CD4-positive, alpha-beta T cell treated with Interleukin-17A for 1 hour (primary cell): ENCODE data around the gene AFF2.

ENCODE experiments used
- DNase-seq: peaks from one replicate; pipeline ENCODE4 v3.0.0-alpha.2; 2020

Gene AFF2

GRCh38 chrX:148500423-148501385 lies at the start of gene AFF2:
TSS of gene AFF2 (plus strand) at chrX:148500617. CDS start at chrX:148501098, 481 bp downstream.
- DNase-seq, result peak; percentile 47

GRCh38 chrX:148457279-148457678 lies 43.1 kb upstream of the AFF2 start:
- no peak for DNase-seq

DNA sequence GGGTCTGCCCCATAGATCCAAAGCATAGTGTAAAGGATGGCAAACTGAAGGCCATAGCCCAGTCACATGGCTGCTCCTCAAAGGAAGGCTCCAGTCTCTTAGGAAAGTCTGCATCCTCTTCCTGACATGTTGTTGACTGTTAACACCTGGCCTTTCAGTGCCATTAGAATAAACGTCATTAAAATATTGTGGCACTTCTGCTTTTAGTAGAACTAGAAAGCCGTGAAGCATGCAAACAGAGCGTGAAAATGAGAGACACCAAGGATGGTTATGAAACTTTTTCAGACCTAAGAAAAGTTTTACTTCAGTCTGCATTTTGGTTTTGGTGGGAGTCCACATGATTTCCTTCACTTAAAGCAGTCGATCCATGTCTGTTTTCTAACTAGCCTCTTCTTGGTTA lies 41.1 kb upstream of the AFF2 start:
- DNase-seq, result no peak

GRCh38 chrX:148466292-148466691 lies 34.1 kb upstream of the AFF2 start:
- DNase-seq, result no peak

DNA sequence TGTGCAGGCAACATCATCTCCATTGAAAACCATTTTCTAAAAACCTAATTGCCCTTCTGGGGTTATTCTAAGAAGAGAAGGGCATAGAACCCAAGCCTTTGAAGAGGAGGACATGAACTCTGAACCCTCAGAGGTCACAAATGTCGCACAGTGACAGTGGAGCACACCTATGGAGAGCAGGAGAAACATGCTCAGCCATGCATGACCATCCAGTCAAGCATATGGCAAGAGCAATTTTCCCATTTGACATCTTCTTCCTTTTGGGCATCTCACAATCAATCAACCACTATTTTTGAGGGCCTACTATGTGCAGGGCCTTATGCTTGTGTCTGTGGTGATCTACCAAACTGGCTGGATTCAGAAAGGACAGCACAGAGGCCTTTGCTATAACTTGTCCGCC lies 30.1 kb upstream of the AFF2 start:
- DNase-seq, result no peak

- DNase-seq, result no peak
Measured at GRCh38 chrX:148474030-148474429, 26.4 kb upstream of the AFF2 start.

GRCh38 chrX:148492057-148492456 lies 8.4 kb upstream of the AFF2 start:
- DNase-seq, result no peak

DNA sequence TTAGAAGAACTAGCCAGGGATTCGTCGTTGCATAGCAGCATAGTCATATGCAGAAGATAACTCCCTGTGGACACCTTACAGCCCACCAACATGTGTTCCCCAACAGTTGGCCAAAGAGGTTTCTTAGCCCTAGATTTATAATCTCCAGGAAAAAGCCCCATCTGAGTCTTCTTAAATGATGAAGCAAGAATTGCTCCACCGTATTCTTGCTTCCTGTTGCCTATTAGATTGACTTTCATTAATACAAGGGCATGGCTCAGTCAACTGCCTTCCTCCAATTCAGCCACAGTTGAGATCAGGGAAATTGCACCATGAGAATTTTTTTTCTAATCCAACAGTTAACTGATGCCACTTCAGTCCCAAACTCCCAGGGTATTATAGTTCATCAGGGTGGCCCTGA lies 5.2 kb upstream of the AFF2 start:
- DNase-seq, result no peak

GRCh38 chrX:148498067-148498466 lies 2.4 kb upstream of the AFF2 start:
- peak; percentile 7 for DNase-seq

GRCh38 chrX:148499638-148500422 lies 587 bp upstream of the AFF2 start:
- DNase-seq, result no peak

DNA sequence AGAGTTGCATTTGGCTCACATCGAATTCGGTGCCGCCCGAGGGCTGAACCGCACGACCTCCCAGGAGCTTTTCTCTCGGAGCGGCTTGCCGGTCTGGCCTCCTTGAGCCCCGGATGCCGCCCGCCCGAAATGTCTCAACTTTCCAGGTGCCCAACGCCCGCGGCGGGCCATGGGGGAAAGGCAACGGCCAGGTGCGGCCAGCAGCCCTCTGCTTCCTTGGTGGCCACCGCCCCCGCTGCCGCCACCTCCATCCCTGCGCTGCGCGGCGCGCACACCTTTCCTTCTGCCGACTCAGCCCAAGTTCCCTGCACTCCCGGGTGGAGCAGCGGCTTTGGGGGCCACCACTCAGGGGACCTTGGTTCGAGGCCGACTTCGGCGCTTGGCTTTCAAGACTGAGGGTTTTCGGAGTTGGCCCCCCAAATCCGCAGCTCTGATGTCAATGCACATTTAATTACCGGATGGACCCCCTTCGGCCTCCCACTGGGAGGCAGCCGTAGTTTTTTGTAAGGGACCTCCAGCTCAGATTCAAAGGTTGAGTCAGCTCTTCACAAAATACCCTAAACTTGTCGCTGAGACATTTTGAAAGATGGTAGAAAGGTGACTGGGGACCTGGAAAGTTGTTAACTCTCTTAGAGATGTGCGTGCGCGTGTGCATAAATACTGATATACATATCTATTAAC lies 1.1 kb downstream of the AFF2 start:
- no peak for DNase-seq

- no peak for DNase-seq
Measured at GRCh38 chrX:148504506-148504905, 4.1 kb downstream of the AFF2 start.

- DNase-seq, result no peak
Measured at GRCh38 chrX:148507418-148507817, 7.0 kb downstream of the AFF2 start.

- no peak for DNase-seq
Measured at GRCh38 chrX:148512453-148512852, 12.0 kb downstream of the AFF2 start.

GRCh38 chrX:148513661-148514060 lies 13.2 kb downstream of the AFF2 start:
- DNase-seq, result no peak

DNA sequence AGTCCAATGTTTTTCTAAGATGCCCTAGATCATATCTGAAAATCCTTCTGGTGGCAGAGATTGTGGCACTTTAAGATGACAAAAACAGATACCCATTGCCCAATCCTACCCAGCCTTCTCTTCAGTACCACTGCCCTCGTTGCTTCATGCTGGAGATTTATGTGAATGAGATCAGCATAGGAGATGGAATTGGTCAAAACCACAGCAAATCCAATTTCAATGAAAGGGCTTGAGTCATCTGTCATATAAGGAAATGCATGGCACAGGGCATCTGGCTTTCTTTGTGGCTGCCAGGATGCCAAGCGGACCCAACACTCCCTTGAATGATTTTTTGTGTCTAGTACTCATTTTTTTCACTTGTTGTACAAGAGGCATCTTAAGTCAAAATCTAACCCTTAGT lies 16.8 kb downstream of the AFF2 start:
- DNase-seq, result no peak

GRCh38 chrX:148522006-148522405 lies 21.6 kb downstream of the AFF2 start:
- no peak for DNase-seq

DNA sequence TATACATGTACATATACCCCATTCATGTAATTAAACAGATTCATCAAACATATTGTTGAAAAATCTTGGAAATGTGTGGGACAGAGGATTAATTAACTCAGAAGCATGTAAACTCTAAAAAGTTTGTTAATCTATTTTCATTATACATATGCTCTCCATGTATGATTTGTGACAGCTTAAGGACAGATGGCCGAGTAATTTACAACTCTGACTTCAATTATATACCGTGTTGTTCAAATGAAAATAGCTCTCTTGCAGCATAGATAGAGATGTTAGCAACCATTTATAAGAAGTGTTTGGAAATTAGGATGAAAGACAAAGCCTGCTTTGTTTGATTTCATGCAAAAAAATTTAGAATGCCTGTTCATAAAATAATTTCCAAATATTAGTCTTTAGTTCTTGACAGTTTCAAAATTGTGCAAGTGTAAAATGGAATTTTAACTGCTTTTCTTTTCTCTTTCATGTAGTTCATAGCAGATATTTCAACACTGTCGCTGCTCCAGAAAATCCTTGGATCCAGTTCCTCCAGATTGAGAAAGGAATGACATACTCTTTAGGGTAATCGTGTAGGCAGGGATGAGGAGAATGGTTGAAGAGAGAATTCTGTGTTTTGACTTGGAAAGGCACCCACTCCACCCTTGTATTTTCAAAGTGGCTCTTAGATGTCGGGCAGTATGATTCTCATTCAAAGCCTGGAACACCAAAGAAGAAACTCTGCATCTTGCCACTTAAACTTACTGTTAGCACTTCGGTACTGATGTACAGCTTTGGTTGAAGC lies 23.1 kb downstream of the AFF2 start:
- DNase-seq, result no peak

- DNase-seq, result no peak
Measured at GRCh38 chrX:148530464-148531077, 30.2 kb downstream of the AFF2 start.

DNA sequence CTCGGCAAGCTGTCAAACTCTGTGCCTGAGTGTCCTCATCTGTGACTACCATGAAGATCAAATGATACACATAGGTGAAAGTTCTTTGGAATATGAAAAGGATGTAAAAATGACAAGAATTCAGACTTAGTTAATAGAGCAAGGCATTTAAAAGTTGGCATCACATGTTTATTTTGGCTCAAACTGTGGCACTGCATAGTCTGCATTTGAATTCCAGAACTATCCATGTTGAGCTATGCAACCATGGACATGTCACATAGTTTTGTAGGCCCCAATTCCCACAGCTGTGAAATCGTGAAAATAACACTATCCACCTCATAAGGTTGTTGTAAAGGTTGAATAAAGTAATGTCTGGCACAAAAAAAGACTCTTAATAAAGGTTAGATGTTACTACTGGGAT lies 33.9 kb downstream of the AFF2 start:
- DNase-seq, result no peak

GRCh38 chrX:148535639-148536038 lies 35.2 kb downstream of the AFF2 start:
- DNase-seq, result no peak

- no peak for DNase-seq
Measured at GRCh38 chrX:148536961-148537360, 36.5 kb downstream of the AFF2 start.
